ENCODE results near the gene IGFN1.
"Not testable (repeated sequence)": the region's sequence is repeated elsewhere in the genome, so short reads cannot be mapped to it uniquely, and the experiment has no call there.

The IGFN1 gene

DNA sequence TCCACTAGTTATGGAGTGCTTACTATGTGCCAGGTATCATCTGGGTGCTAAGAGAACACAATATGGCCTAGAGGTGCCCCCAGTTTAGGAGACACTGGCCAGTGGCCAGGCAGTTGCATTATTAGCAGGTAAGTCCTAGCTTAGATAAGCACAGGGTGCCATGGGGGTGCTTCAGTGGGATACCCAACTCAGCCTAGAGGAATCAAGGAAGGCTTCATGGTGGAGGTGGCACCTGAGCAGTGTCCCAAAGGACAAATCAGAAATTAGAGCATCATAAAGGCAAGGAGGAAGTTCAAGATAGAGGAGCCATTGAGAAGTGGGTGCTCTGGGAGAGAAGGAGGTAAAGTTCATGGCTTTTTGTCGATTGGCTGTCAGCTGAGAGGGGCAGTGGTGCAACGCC, 60.8 kb downstream of the IGFN1 start:
- no peak for DNase-seq

DNA sequence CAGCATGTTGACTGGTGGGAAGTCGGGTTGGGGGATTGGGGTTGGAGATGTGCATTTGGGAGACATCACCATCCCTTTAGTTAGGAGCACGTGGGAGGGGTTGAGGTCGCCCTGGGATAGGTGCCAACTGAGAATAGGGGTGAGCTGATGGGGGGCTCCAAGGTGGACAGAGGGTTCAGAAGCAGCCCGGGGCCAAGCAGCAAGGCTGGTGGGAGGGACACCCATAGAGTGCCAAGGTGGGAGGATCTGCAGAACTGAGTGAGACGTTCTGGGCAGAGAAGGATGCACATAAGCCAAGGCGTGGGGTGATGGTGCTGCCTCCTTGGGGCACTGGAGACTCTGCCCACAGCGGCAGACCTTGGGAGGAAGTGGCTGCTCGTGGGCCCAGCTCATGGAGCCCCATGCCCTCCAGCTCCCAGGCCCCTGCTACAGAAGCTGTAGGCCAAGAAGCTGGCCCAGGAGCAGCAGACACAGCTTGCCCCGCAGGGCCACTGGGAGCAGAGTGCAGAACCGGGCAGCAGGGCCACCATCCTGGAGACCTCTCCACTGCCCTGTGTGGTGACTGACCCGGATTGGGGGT, 61.3 kb downstream of the IGFN1 start:
- no peak for DNase-seq

DNA sequence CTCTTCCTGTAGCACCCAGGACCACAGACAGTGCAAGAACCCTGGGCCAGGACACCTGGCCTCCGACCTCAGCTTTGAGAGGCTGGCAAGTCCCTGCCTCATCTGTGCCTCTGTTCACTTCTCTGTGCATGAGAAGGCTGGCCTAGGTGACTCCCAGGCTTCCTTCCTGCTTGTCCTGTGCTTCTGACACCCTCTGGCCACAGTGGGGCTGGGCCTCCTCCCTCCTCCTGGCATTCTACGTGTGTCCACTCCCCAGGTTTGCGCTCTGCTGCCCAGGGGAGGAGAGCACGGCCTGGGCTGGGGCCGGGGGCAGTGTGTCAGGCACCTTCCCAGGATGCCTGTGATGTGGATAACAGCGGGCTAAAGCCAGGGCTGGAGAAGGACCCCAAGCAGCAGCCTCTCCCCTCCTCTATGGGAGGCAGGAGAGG, 62.3 kb downstream of the IGFN1 start:
- DNase-seq: no peak

DNA sequence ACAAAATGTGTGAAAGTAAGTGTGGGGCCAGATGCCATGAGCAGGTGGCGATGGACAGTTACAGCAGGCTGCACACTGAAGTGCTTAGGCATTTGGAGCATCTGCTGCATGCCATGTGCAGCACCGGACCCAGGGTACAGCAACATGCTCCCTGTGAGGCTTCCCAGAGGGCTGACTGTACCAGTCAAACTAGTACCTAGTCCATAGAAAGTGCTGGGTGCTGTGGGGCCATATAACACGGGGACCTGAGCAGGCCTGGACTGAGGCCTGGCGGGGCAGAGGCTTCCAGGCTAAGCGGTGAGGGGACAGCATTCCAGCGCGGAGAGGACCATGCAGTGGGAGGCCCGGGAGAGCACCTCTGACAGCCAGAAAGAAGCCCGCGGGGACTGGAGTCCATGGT, 62.8 kb downstream of the IGFN1 start:
- DNase-seq: no peak

DNA sequence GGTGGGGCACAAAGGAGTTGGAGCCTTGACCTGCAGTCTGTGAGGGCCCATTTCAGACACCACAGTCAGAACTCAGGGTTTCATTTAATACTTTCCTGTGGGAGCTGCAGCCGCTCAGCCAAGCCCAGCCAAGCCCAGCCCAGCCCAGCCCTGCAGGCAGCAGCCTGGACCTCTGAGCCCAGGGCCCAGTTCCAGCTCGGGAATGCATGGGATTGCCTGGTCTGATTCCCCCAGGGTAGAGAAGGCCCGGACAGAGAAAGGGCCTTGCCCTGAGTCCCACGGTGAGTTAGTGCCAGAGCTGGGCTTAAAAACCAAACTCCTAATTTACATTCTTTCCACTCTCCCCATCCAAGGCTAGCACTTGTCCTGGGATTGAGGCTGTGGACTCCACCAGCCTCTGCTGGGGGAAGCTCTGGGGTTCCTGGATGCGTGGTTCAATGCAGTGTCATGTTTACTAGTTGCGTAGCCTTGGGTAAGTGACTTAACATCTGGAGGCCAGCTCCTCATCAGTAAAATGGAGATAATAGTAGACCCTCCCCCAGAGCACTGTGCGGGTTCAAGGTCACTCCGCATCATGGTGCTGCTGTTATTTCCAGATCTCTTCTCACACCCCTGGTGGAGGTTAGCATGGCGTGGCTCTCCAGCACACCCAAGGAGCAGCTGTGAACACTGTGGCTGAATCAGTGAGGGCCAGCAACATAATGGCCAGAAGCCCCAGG, 63.4 kb downstream of the IGFN1 start:
- DNase-seq: no peak

DNA sequence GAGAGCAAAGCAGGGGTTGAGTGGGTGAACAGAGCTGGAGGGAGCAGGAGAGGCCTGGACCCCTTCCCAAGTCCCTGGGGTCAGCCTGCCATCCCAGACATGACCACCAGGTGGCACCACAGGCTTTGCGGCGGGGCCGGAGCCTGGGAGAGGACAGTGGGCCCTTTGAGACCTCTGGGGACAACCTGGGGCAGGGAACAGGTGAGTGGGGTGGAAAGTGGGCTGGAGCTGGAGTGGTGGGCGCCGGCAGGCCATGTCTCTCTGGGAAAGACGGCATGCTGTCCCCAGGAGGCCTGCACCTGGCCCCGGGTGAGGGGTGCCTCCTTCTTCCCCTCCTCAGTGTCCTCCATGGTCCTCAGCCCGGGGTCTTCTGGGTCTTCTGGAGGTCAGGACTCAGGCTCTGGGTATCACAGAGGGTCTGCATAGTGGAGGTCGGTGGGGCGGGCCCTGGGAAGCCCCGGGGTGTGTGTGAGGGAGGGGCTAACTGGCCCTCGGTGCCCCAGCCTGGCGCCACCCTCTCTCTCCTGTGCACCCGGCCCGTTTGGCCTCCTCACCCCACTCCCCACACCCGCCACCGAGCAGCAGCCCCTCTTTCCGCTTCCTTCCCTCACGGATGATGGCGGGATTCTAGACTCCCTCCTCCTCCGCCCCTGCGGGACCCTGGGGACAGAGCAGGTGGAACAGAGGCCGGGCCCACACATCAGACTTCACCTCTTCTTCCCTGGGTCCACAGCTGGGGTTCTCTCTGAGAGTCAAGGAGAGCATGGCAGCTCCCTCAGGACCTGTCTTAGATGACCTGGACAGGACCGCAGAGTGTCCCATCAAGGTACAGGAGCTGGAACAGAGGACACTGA, 64.2 kb downstream of the IGFN1 start:
- DNase-seq: peak; percentile 48

DNA sequence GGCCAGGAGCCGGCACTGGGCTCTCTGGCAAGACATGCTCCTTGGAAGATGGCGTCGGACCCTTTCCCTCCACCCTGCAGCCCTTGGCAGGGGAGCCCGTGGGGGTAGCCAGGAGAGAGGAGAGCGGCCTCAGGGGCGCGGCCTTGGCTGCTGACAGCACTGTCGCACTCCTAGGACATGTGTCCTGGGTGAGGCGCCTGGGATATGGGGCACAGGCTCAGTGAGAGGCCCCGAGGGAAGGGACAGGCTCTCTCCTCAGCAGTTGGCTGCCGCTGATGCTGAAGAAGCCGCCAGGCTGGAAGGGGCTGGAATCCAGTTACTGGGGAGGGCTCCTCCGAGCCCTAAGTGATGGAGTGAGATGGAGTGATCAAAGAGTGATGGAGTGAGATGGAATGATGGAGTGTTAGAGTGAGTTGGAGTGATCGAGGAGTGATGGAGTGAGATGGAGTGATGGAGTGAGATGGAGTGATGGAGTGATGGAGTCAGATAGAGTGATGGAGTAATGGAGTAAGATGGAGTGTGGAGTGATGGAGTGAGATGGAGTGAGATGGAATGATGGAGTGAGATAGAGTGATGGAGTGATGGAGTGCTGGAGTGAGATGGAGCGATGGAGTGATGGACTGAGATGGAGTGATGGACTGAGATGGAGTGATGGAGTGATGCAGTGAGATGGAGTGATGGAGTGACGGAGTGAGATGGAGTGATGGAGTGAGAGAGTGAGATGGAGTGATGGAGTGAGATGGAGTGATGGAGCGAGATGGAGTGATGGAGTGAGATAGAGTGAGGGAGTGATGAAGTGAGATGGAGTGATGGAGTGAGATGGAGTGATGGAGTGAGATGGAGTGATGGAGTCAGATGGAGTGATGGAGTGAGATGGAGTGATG, 65.1 kb downstream of the IGFN1 start:
- DNase-seq: no peak

DNA sequence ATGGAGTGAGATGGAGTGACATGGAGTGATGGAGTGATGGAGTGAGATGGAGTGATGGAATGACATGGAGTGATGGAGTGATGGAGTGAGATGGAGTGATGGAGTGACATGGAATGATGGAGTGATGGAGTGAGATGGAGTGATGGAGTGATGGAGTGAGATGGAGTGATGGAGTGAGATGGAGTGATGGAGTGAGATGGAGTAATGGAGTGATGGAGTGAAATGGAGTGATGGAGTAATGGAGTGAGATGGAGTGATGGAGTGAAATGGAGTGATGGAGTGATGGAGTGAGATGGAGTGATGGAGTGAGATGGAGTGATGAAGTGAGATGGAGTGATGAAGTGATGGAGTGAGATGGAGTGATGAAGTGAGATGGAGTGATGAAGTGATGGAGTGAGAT, 67.5 kb downstream of the IGFN1 start:
- DNase-seq: not testable (repeated sequence)

DNA sequence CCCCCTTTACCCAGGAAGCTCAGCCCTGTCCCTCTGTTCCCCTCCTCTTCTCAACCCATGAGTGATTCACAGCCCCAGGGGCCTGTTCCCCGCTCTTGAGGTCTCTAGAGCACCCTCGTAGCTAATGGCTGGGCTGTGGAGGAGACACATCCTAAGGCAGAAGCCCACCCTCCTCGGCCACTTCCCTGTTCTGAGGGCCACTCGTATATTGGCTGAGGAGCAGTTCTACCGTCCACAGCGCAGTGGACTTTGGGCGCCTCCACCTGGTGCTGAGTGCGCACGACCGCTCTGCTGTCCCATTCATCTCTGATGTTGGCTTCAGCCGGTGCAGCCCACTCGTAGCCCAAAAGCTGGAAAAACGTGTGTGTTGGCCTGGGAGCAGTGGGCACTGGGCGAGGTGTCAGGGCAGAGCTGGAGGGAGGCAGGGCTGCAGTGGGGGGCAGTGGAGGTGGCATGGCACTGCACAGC, 68.2 kb downstream of the IGFN1 start:
- DNase-seq: no peak

DNA sequence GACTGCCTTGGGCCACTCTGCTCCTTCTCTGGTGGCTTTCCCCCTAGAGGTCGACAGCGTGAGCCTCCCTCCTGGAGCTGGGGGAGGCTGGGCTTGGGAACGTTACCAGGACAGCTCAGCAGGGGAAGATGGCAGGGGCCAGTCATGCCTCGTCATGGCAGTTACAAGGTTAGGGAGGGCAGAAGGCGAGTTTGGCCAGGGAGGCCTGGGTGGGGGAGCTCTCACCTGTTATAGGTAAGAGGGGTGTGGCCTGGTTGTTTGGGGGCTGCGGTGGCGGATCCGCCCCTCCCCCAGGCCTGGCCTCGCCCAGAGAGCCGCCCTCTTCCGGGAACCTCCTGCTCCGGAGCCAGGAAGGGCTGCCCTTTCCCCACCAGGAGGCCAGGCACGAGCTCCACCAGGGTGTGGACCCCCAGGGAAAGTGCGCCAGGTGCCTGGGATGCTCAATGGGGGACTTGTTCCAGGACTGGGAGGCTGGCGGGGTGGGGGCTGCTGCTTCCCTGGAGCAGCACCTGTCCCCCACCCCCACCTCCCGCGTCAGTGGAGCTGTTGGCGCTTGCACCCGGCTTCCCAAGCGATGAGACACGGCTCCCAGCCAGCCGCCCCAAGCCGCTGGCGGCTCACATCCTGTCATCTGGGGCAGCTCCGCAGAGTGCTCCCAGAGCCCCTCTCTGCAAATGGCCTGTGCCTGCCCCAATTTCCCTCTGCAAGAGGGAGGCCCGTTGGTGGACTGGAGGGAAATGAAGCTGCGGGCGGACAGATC, 69.0 kb downstream of the IGFN1 start:
- DNase-seq: peak; percentile 56

DNA sequence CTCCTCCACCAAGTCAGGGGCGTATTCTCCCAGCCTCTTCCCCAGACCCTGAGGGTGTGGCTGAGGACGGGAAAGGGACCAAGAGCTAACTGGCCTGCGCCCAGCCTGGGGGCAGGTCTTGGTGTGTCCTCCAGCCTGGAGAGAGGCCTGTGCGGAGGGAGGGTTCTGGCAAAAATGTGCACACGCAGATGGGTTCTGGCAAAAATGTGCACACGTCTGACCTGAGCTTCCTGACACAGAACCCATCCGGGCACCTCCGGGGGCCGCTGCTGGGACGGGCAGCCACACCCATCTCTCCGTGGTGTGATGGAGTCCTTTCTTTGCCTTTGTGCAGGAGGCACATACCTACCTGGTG, 69.6 kb downstream of the IGFN1 start:
- no peak for DNase-seq

DNA sequence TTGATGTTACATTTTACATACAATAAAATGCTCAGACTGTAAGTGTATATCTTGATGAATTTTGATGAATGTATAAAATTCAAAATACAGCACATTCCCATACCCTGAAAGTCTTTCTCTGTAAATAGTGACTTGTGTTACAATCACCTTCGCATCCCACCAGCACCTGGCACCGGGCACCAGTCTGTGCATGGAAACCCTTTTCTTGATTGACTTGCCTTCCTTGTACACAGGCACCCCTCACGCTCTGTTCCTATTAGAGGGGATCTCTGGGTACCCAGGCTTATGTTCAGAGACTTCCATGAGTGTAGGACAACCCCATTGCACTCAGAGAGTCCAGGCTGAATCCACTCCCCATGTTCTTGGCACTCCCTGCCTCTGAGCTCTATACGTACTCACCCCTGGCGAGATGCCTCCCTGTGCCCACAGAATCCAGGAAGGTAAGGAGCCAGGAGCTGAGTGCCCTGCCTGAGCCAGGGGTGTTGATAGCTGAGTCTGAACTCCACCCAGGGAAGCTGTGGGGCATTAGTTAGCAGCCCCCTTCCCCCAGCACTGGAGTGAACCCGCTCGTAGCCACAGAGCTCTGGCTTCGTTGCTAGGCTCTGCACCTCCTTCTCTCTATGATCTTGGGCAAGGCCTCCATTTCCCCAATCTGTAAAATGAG, 70.2 kb downstream of the IGFN1 start:
- no peak for DNase-seq

DNA sequence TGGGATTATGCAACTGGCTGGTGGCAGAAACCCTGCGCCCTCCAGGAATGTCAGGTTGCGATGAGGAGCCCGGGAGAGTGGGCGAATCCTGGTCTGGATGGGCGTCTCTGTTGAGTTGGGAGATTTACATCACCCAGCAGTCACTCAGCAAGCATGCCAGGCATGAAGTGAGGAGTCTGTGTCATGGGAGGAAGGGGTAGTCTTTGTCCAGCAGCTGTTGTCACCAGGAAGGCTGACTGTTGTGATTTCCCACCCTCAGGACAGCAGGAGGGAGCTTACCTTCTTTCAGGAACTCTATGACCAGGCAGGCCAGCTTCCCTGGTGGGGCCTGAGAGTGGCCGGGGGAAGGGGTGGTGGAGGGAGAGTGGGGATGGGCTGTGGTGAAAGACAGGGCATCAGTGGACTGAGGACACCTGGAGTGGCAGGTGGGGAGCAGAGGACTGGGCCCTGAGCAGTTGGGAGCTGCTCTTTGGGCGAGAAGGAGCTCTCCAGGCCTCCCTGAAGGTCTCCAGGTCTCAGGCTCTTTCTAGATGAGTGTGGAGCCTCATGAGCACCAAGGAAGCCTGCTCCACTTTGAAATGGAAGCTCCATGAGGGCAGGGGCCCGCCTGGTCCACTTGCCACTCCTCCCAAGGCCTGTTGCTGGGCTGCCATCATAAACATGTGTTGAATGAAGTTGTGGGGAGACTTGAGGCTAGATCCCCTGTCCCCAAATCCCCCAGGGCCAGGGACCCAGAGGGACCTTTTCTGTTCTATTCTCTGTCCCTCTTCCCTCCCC, 71.3 kb downstream of the IGFN1 start:
- DNase-seq: no peak

DNA sequence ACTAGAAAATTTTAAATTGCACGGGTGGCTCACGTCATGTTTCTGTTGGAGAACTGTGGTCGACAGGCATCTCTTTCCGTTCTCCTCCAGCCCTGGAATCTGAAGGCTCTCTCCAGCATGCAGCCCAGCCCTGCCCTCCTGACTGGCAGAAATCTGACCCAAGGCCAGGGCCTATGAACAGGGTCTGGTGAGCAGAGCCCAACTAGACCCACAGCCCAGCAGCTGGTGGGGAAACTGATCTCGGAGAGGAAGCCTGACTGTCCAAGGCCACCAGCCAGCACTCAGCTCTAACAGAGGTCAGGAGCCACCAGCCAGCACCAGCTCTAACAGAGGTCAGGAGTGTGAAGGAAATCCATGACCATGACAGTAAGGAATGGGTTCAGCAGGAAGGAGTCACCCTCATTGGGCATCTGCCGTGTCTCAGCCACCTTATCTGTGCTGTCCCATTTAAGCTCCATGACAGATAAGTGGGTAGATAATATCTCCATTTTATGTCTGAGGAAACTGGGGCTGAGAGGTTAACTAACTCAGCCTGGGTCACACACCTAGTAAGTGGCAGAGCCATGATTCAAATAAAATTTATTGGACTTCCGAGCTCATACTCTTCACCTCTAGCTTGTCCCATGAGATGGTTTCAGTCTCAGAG, 72.5 kb downstream of the IGFN1 start:
- no peak for DNase-seq

DNA sequence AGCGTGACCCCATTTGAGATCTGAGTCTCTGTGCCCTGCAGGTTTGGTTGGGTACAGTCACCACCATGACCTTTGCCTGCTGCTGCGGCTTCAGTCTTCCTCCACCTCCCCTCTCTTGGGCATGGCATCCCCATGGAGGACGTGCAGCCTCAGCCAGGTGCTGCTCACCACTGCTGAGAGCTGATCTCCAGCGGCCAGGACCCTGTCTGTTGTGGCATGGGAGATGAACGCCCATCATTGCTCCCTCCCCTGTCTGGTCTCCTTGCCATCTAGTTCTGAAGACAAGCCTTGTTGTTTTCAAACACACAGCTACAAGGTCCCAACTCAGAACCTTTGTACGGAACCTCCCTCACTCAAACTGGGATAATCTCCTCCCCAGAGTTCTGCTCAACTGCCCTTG, 73.4 kb downstream of the IGFN1 start:
- DNase-seq: no peak

DNA sequence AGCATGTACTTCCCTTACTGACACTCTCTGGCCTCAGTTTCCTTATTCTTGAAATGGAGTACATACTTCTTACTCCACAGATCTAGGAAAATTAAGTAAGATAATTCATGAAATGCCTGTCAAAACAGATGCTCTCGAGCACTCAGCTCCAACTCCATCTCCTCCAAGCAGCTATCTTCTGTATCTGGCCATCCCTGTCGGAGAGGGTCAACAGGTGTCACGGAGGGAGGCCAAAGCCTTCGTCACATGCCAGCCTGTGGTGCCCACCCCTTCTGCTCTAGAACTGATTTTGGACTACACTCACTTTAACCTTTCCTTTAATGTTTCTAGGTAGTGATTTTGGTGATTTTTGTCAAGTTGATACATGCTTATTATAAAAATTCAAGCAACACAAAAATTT, 73.9 kb downstream of the IGFN1 start:
- no peak for DNase-seq

DNA sequence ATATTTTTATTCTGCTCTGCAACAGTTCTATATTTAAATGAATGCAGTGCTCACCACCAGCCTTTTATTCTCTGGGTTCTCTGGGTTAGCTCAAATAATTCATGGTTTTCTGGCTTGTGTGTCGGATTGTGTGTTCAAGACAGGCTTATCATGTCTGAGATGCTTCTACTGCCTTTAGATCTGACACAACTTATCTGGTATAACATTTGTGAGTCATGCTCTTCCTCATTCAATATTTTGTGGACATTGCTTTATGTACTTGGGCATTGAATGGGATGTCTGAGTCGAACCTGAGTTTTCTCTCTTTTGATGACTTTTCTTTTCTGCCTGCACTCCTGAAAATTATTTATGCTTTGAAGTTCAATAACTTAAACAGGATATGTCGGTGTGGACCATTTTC, 75.1 kb downstream of the IGFN1 start:
- DNase-seq: no peak

DNA sequence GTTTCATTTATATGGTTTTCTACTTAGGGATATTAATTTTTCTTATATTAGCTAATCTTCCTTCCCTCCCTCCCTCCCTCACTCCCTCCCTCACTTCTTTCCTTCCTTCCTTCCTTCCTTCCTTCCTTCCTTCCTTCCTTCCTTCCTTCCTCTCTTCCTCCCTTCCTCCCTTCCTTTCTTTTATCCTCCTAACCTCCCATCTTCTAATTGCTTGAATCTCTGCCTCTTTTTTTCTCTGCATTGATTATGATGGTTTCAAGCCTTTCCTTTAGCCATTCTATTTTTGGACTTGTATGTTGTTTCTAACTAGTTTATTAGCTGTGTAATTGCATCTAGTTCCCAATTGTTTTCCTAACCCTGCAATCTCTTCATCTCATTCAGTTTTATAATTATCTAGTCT, 75.7 kb downstream of the IGFN1 start:
- DNase-seq: no peak

DNA sequence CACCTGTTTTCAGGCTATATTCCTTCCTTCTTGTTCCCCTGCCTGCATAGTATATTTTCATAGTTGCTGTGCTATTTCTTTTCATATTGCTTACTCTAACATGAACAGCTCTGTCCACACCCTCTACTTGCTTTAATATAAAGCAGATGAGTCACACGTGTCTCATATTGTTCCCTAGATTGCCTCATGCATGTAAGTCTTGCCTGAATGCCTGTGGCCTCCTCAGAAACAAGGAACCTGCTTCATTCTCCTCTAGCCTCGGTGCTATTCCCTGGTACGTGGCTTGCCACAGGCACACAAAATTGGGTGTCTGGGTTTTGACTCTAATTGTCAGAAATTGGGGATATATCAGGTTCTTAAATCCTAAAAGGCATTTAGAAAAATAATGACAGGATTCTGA, 76.2 kb downstream of the IGFN1 start:
- no peak for DNase-seq

DNA sequence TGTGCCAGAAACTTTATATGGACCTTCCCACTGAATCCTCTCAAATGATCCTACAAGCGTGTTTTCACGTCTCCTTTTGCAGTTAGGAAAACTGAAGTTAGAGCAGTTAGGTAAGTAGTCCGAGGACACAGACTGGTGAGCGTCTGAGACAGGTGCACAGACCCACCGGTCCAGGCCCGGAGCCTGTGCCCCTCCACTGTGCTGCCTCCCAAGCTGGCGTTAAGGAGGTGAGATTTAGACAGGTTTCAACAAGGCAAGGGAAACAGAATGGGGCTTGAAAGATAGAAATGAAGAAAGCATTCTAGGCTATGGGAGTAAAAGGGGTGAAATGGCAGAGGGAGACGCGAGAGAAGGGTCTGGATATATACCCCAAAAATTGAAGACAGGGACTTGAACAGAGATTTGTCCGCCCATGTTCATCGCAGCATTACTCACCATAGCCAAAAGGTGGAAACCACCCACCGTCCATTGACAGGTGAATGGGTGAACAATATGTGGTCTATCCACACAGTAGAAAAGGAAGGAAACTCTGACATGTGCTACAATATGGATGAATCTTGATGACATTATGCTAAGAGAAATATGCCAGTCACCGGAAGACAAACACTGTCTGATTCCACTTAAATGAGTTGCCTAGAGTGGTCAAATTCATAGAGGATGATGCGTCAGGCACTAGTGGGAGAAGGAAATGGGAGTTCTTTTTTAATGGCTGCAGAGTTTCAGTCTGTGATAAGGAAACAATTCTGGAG, 77.0 kb downstream of the IGFN1 start:
- no peak for DNase-seq
